Right lobe of liver (tissue), 4 donors: Measurements from ENCODE around the gene MAGI1.

ENCODE experiments used
- POLR2A ChIP-seq: fragments of 450-650 bp; IDR thresholded peaks from one replicate; pipeline ENCODE4 v1.6.1; 2017; ENCODE audit warnings: antibody characterized with exemption, mild to moderate bottlenecking
- TF ChIP-seq, protein P1 (sequence below), 4 donors: fragments of 200-600 bp in 3 of 4; fragments of 450-650 bp in 1 of 4; IDR thresholded peaks; one replicate each; pipeline versions ENCODE4 v1.5.1 to v1.8.0; 2016 to 2022; ENCODE audit warnings: antibody characterized with exemption in 4 of 4, mild to moderate bottlenecking in 2 of 4
- donor health status: DM: no; HTN: no; CAD: no.
- donor health status: DM: no; HTN: no; CAD: no.
- donor health status: DM: no; HTN: yes; CAD: no.

GRCh38 chr3:66001626-66002025 lies 37.1 kb downstream of the MAGI1 start:
- TF ChIP-seq, protein P1, sequence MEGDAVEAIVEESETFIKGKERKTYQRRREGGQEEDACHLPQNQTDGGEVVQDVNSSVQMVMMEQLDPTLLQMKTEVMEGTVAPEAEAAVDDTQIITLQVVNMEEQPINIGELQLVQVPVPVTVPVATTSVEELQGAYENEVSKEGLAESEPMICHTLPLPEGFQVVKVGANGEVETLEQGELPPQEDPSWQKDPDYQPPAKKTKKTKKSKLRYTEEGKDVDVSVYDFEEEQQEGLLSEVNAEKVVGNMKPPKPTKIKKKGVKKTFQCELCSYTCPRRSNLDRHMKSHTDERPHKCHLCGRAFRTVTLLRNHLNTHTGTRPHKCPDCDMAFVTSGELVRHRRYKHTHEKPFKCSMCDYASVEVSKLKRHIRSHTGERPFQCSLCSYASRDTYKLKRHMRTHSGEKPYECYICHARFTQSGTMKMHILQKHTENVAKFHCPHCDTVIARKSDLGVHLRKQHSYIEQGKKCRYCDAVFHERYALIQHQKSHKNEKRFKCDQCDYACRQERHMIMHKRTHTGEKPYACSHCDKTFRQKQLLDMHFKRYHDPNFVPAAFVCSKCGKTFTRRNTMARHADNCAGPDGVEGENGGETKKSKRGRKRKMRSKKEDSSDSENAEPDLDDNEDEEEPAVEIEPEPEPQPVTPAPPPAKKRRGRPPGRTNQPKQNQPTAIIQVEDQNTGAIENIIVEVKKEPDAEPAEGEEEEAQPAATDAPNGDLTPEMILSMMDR (IDR thresholded peaks at IDR 0.05), result no peak
- no peak for TF ChIP-seq POLR2A
